ENCODE results near the gene CUX1.
"Not testable (repeated sequence)": the region's sequence is repeated elsewhere in the genome, so short reads cannot be mapped to it uniquely, and the experiment has no call there.

Gene CUX1

DNA sequence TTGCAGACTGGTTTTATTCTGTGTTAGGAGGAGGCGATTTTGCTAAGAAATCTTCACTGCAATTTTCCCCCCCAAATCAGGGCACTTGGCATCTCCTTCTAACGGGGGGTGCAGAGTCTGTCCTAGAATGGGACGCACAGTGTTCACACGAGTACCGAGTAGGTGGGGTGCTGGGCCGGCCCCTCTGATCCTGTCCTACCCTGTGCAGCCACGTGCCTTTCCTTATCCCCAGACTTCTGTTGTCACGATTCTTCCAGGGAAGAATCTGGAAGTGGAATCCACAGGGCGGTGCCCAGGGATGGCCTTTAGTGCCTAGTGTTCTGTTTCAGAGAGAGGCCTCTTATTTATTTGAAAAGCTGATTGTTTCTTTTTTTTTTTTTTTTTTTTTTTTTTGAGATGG, 16.4 kb downstream of the CUX1 start:
- DNase-seq: no peak
- H3K9me3 Mint-ChIP-seq: peaks cover 8% of the 10 kb centered on the region
- no peak overlapping the region for H3K27ac Mint-ChIP-seq
- TF ChIP-seq, protein P1, sequence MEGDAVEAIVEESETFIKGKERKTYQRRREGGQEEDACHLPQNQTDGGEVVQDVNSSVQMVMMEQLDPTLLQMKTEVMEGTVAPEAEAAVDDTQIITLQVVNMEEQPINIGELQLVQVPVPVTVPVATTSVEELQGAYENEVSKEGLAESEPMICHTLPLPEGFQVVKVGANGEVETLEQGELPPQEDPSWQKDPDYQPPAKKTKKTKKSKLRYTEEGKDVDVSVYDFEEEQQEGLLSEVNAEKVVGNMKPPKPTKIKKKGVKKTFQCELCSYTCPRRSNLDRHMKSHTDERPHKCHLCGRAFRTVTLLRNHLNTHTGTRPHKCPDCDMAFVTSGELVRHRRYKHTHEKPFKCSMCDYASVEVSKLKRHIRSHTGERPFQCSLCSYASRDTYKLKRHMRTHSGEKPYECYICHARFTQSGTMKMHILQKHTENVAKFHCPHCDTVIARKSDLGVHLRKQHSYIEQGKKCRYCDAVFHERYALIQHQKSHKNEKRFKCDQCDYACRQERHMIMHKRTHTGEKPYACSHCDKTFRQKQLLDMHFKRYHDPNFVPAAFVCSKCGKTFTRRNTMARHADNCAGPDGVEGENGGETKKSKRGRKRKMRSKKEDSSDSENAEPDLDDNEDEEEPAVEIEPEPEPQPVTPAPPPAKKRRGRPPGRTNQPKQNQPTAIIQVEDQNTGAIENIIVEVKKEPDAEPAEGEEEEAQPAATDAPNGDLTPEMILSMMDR (IDR thresholded peaks at IDR 0.05): no peak
- no peak overlapping the region for H3K4me3 Mint-ChIP-seq
- H3K36me3 Mint-ChIP-seq (ENCODE audit: low read depth): peaks cover 51% of the 10 kb centered on the region
- H3K4me1 Mint-ChIP-seq: peaks cover 24% of the 10 kb centered on the region
- H3K27me3 Mint-ChIP-seq (ENCODE audit: low read depth, poor library complexity): peaks cover 10% of the 10 kb centered on the region

DNA sequence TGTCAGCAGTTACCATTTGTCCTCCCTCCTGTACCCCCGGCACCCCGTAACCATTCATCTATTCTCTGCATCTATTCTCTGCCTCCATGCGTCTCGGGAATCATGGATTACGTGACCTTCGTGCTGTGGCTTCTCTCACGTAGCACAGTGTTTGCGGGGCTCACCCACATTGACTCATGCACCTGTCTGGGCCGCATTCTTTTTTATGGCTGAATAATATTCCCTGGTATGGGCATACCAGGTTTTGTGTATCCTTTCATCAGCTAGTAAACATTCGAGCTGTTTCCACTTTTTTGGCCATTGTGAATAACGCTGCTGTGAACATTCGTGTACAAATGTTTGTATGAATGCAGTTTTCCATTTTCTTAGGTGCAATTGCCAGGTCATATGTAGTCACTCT, 17.7 kb downstream of the CUX1 start:
- Mint-ChIP-seq H3K4me1 (peaks cover 26% of the 10 kb centered on the region), H3K27me3 (ENCODE audit: low read depth, poor library complexity) (peaks cover 10% of the 10 kb centered on the region), H3K27ac (peak overlapping the region; percentile 32), H3K4me3 (no peak overlapping the region), H3K36me3 (ENCODE audit: low read depth) (peaks cover 48% of the 10 kb centered on the region), H3K9me3 (peaks cover 14% of the 10 kb centered on the region)
- TF ChIP-seq, protein P1 (IDR thresholded peaks at IDR 0.05): no peak
- DNase-seq: no peak

DNA sequence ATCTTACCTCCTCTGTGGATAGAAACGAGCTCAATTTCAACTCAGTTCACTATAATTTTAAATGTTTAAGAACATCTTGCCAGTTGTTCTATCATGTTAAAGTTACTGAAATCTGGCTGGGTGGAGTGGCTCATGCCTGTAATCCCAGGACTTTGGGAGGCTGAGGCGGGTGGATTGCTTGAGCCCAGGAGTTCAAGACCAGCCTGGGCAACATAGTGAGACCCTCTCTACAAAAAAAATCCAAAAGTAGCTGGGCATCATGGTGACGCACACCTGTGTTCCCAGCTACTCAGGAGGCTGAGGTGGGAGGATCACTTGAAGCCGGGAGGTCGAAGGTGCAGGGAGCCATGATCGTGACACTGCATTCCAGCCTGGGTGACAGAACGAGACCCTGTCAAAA, 20.0 kb downstream of the CUX1 start:
- DNase-seq, H3K27ac Mint-ChIP-seq, H3K4me3 Mint-ChIP-seq: not testable (repeated sequence)
- H3K9me3 Mint-ChIP-seq: peaks cover 29% of the 10 kb centered on the region
- peaks cover 26% of the 10 kb centered on the region for H3K4me1 Mint-ChIP-seq
- peaks cover 64% of the 10 kb centered on the region for H3K36me3 Mint-ChIP-seq (ENCODE audit: low read depth)
- peaks cover 10% of the 10 kb centered on the region for H3K27me3 Mint-ChIP-seq (ENCODE audit: low read depth, poor library complexity)

DNA sequence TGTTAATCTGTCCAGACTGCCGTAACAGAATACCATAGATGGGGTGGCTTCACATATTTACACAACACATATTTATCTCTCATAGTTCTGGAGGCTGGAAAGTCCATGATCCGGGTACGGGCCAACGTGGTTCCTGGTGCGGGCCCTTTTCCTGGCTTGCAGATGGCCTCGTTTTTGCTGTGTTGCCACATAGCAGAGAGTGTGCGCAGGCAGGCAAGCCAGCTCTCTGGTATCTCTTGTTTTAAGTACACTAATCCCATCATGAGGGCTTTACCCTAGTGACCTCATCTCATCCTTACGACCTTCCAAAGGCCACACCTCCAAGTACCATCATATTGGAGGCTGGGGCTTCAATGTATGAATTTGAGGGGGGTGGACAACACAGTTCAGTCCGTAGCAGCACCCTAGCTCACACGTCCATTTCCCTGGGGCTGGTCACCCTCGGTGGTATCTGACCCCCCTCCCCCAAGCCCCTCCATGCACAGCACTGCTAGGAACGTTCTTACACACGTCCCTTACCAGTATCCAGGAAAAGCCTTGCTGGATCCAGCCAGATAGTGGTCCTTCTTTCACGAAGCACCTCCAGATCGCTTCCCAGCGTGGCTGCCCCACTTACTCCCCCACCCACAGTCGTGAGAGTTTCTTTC, 21.5 kb downstream of the CUX1 start:
- no peak for DNase-seq
- H3K36me3 Mint-ChIP-seq (ENCODE audit: low read depth): peaks cover 66% of the 10 kb centered on the region
- H3K4me3 Mint-ChIP-seq: no peak overlapping the region
- peaks cover 7% of the 10 kb centered on the region for H3K27me3 Mint-ChIP-seq (ENCODE audit: low read depth, poor library complexity)
- peaks cover 42% of the 10 kb centered on the region for H3K9me3 Mint-ChIP-seq
- peaks cover 18% of the 10 kb centered on the region for H3K4me1 Mint-ChIP-seq
- peak overlapping the region; percentile 96 for H3K27ac Mint-ChIP-seq
- TF ChIP-seq, protein P1 (IDR thresholded peaks at IDR 0.05): no peak

DNA sequence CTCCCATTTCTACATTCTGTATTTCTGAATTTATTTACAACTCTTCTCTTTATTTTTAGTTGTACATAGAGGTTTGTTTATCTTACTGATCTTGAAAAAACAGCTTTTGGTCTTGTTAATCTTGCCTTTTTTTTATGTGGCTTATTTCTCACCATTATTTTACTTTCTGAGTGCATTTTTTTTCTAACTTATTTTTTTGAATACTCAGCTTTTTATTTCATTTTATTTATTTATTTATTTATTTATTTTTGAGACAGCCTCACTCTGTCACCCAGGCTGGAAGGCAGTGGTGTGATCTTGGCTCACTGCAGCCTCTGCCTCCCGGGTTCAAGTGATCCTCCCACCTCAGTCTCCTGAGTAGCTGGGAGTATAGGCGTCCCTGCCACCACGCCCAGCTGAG, 23.9 kb downstream of the CUX1 start:
- Mint-ChIP-seq H3K4me3 (no peak overlapping the region), H3K9me3 (peaks cover 59% of the 10 kb centered on the region), H3K27me3 (ENCODE audit: low read depth, poor library complexity) (peaks cover 4% of the 10 kb centered on the region), H3K27ac (no peak overlapping the region), H3K4me1 (peaks cover 22% of the 10 kb centered on the region), H3K36me3 (ENCODE audit: low read depth) (peaks cover 76% of the 10 kb centered on the region)
- no peak for DNase-seq
- TF ChIP-seq, protein P1 (IDR thresholded peaks at IDR 0.05): no peak

DNA sequence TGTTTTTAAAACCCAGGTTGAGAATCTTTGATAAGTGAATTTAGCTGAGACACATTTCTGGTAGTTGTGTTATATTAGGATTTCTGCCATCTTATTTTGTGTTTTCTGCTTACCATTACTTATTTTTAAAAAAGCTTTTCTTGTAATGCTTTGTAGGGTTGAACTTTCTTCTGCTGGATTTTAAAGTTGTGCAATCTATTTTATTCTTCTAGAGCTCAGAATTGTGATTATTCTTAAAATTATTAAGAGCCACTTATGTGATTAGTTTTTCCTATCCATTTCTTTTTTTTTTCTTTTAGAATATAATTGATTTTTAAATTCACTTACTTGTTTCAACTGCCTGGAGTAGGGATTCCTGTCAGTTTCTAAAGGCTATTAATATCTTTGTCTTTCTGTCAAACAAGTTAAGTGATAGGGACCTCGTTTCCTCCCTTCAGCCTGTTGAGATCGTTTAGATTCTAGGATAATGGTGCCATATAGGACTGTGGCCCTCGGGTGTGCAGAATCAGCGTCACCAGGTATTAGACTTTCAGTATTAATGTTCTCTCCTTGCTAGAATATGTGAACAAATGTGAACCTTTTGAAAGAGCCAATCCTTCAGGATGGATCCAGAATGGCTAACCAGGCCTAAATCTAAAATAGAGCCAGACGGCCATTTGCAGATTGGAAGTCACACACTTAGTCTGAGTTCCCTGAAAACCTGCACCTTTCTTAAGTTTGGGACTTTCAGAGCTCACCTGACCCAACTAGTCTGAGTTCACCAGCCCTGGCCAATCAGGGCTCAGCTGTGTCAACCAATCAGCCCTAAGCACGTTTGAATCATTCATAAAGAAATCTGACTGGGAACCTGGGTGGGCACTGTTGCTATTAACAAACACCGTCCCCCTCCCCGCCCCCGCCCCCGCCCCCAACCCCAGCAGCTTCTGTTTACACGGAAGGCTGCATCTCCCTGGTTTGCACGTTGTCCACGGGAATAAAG, 26.2 kb downstream of the CUX1 start:
- peaks cover 77% of the 10 kb centered on the region for H3K9me3 Mint-ChIP-seq

More for the DNA sequence above, 26.2 kb downstream of the CUX1 start:
- Mint-ChIP-seq H3K27ac (peak overlapping the region; percentile 53), H3K27me3 (ENCODE audit: low read depth, poor library complexity) (no peaks in the 10 kb centered on the region), H3K36me3 (ENCODE audit: low read depth) (peaks cover 87% of the 10 kb centered on the region), H3K4me1 (peaks cover 20% of the 10 kb centered on the region), H3K4me3 (no peak overlapping the region)
- no peak for DNase-seq
- TF ChIP-seq, protein P1 (IDR thresholded peaks at IDR 0.05): no peak
